Vagina (tissue), 2 donors: ENCODE data around the gene CD248.

Experiments
- CTCF ChIP-seq, 3 experiments: fragments of 450-650 bp in 2 of 3; fragments of 200-600 bp in 1 of 3; sonication (generic) in 1 of 3; IDR thresholded peaks; one replicate each; pipeline ENCODE4 v1.5.1; 2017 to 2019; ENCODE audit warnings: antibody characterized with exemption in 3 of 3, mild to moderate bottlenecking in 2 of 3, moderate library complexity in 2 of 3
- POLR2A ChIP-seq, 2 donors: fragments of 450-650 bp; IDR thresholded peaks; one replicate each; pipeline ENCODE4 v1.6.1; 2017; ENCODE audit warnings: antibody characterized with exemption in 2 of 2, mild to moderate bottlenecking in 2 of 2, moderate library complexity in 2 of 2

- TF ChIP-seq CTCF (IDR thresholded peaks at IDR 0.05) (no peak), POLR2A (IDR thresholded peaks at IDR 0.05) (no peak)
These were observed 24.9 kb downstream of the CD248 start, which contains the start of gene TMEM151A for GRCh38 chr11:66291706-66292542.
